T-helper 22 cell (primary cell): Measurements from ENCODE around the gene DPP6.

Experiments
- DNase-seq: peaks from one replicate; pipeline ENCODE4 v3.0.0-alpha.2; 2020; ENCODE audit warnings: low read depth

DPP6 gene

DNA sequence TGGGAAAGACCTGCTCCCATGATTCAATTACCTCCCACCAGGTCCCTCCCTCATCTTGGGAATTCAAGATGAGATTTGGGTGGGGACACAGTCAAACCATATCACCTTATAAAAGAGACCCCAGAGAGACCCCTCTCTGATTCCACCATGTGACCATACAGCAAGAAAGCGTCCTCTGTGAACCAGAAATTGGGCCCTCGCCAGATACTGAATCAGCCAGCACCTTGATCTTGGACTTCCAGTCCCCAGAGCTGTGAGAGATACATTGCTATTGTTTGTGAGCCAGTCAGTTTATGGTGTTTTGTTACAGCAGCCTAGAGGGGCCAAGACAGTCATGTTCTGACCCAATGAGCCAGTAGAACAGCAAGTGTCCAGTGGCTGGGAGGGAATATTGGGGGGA, 718.2 kb downstream of the DPP6 start:
- DNase-seq = no peak

- DNase-seq = no peak
These were observed 718.8 kb downstream of the DPP6 start for GRCh38 chr7:154770962-154771361.

DNA sequence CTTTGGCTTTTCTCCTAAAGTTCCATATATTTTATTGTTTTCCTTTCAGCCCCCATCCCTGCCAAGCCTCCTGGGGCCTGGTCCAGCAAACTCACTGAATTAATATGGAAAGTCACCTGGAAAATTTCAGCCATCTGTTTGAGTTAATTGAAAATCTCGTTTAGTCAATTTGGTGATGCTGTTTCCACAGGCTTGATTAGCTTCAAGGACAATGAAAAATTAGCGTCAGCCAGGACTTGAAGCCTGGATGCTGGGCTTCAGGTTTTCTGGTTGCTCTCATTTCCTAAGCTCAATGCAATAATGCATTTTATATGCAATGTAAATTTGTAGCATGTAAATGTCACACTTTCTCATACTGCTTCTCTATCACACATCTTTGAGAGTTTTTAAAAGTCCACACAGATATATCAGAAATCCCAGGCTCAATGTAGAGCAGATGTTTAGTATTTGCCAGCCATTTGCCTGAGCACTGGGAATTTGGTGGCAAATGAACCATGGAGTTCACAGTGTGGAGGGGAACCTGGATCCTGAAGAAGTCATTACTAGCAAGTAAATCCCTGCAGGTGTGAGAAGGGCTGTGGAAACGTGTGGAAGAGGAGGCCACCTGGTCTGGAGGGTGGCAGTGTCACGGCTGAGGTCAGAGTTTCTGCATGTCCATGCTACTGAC, 722.2 kb downstream of the DPP6 start:
- DNase-seq = no peak

DNA sequence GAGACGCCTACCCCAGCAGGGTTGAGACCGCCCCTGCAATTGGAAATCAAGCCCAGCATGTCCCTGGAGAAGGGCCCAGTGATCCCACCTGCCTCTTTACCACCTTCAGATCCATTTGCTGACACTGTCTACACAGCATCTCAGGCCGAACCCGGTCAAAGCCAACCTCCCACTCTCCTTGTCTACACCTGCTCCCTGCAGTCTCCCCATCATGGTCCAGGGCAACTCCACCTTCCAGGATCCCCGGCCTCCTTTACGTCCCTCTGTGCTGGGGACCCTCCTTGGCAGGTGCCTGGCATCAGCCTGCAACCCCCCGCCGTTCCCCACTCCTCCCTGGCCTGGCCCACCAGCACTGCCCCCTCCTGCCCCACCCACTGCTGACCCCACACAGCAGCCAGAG, 723.5 kb downstream of the DPP6 start:
- DNase-seq = no peak

- DNase-seq = no peak
These were observed 724.2 kb downstream of the DPP6 start for GRCh38 chr7:154776350-154776749.

DNA sequence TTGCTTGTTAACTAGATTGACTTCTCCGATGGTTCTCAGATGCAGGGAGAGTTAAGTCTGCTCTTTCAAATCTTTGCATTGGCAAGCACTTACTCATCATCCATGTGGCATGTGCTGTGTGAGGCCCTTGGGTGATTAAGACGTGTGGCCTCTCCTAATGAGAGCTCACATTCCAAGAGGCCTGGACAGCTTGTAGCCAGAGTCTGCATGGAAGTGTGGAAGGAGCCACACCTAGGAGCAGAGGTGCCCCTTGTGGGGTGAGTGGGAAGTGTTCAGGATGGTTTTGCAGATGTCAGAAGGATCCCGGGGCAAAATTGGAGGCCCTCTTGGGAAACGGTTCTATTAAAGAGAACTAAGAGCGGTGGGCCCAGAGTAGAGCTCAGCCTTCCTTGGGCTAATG, 724.8 kb downstream of the DPP6 start:
- no peak for DNase-seq

DNA sequence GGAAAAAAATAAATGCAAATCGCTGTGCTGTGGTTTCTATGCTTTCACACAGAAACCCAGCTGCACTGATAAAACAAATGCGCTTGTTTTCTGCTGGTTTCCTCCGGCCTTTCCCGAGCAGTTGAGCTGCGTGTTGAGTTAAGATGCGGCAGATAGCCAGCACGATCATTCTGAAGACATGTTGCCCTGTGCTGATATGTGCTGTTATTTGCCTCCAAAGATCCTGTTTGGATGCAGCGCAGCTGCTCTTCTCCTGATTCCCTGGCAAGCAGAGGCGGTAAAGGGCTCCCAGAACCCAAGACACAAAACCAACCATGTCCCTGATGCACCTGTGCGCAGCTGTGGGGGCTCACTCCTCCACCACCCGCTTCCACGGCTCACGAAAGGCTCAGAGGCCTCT, 725.3 kb downstream of the DPP6 start:
- no peak for DNase-seq

DNA sequence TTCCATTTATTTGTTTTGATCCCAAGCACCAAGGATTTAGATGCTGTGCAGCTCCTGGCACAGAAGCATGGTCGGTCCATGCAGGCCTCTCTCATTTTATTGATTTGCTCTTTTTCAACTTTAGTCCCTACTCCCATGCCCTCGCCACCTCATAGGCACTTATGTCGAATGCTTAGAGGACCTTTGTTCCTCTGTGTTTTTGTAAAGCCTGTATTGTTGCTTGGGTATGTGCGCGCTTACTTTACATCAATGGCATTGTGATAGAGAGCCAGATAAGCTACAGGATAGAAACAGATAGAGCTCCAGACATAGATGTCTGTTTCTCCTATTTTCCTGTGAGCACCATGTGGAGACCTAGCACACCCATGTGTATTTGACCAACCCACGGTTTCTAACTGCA, 725.7 kb downstream of the DPP6 start:
- DNase-seq = no peak

- no peak for DNase-seq
These were observed 729.4 kb downstream of the DPP6 start for GRCh38 chr7:154781369-154782303.

DNA sequence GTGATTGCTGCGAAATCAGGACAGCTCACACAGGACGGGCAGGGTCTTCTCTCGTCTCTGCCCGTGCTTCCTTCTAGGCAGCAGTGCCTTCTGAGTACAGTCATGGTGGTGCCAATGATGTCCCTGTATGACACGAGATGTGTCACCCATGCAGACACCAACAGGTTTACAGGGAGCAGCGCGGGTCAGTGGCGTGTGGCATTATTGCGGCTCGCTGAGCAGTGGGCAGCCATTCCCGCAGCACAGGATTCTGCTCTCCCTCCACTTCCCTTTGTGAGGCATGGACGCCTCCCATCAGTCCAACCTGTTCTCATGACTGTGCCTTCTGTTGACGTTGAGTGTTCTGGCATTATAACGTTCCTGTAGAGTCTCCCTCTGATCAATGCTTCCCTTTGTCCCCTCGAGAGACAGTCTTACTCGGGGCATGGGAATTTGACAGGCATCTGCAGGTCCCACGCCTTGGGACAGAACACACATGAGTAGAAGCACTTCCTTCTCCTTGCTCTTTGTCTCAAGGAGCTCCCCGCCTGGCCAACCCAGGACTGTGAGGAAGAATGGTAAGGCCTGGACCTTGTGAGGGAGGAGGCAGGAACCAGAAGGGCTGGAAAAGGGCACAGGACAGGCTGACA, 731.2 kb downstream of the DPP6 start:
- DNase-seq = no peak

DNA sequence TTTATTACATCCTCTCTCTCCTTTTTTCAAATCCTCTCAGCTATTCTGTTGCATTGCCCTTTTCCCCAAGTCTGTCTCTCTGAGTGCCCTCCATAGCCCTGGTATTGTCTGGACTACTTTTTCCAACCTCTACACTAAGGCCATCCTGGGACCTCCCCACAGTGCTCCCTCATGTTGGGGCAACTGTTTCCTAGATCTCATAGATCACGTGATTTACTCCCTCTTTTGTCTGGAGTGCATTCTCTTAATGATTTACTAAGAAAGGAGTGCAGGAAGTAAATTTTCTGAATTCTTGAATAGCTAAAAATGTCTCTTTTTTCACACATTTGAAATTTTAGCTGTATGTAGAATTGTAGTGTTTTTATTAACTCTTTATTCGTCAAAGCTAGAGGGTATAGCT, 733.7 kb downstream of the DPP6 start:
- DNase-seq = no peak

DNA sequence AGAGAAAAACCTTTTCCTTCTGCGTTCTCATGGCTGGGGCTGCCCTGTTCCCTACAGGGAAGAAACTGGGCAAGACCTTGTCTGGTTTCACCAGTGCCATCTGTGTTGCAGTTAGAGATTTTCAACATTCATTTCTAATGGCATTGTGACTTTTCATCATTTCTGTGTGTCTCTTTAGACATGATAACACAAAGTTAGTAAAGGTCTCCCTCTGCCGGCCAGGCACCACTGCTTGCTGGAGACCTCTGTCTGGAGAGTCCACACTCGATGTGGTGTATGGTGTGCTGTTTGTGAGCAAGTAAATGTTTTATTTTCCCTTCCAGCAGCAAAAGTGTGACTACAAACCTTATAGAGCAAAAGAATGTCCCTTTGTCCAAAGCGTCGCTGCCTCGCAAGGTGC, 737.2 kb downstream of the DPP6 start:
- no peak for DNase-seq

DNA sequence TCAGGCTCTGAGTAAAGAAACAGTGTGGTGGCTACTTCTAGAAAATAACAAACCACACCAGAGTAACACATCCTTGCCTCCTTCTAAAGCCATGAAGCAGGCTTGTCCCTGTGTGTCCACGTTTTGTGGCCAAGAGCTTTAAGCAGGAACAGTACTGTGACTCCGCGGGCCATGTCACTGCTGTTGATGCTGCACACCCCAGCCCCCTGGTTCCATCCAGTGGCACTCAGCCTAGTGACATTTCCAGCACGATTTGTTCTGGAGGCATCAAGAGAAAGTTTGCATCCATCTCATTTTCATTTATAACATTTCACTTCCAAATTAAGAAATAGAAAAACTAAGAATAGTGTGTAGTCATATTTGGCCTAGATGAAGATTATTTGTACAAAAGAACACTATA, 739.4 kb downstream of the DPP6 start:
- DNase-seq = no peak

GRCh38 chr7:154792436-154793055, 740.3 kb downstream of the DPP6 start:
- no peak for DNase-seq

- no peak for DNase-seq
These were observed 742.1 kb downstream of the DPP6 start for GRCh38 chr7:154794147-154794780.

GRCh38 chr7:154795014-154795413, 742.8 kb downstream of the DPP6 start:
- no peak for DNase-seq

- no peak for DNase-seq
These were observed 743.2 kb downstream of the DPP6 start for GRCh38 chr7:154795437-154795836.

- no peak for DNase-seq
These were observed 752.3 kb downstream of the DPP6 start for GRCh38 chr7:154804449-154804848.

DNA sequence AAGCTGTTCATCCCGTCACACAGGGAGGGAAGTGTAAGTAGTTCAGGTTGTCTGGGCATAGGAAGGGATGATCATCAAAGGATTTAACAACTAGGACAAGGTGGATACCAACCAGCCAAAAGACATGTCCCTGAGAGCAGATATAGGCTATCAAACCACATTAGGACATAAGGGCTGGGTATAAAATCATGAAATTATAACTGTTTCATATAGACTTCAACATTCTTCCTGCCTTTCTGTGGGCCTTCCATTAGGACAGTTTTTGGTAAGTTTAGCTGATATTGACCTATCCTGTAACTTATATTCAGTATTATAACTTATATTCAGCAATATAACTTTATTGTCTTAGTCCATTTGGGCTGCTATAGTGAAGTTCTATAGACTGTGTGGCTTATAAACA, 759.8 kb downstream of the DPP6 start:
- DNase-seq = no peak

DNA sequence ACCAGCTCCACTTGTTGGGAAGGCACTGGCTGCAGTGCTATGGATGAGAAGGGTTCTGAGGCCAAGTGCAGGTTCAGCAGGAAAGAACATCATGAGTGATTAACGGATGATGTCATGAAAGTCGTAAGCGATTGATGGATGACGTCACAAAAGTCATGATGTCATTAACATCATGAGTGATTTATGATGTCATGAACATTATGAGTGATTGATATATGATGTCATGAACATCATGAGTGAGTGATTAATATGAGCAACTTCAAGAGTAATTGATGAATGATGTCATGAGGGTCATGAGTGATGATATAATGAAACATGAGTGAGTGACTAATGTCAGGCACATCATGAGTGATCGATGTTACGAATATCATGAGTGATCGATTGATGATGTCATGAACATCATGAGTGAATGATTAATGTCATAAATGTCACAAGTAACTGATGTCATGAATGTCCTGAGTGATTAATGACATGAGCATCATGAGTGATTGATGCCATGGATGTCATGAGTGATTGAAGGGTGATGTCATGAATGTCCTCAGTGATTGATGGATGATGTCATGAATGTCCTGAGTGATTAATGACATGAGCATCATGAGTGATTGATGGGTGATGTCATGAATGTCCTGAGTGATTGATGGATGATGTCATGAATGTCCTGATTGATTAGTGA, 765.2 kb downstream of the DPP6 start:
- DNase-seq = no peak

DNA sequence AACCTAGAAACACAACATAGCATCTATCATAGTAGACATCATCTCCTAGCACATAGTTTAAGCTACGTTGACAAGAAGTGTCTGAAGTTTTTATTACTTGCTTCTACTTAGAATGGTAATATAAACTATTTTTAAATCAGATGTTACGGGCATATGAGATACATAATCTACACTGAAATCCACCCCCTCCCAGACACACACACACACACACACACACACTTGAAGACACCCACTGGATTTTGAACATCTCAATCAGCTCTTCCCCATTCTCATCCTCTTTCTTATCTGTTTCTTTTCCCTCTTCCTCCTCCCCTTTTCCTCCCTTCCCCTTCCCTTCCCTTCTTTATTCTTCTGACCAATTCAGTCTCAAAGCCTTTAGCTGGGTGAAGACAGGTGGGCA, 774.8 kb downstream of the DPP6 start:
- no peak for DNase-seq
